Activated CD4-positive, CD25-positive, alpha-beta regulatory T cell (primary cell): ENCODE results near the gene PSME3IP1.
A peak's percentile ranks its signal among the peaks of the same experiment; 100 is the strongest.

Experiments used
- DNase-seq, 4 experiments: peaks; one replicate each; lab custom pipeline; 2025; lab: John Stamatoyannopoulos, UW

PSME3IP1 gene

DNA sequence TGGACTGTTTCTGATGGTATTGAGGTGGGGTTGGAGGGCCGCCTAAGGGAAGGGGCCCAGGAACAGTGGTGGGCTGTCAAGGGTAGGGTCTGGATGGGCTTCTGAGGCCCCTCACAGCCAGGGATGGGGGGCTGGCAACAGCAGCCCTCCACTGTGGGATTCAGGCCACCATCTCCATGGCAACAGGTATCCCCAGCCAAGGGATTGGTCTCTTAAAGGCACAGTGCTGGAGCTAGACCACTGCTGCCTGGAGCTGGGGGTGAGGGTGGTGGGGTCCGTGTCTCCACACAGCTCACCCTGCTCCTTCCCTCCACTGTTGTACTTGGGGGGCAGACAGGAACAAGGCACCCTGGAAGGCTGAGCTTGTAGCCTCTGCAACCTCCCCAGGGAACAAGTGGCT, 41.8 kb downstream of the PSME3IP1 start:
- no peak for DNase-seq

DNA sequence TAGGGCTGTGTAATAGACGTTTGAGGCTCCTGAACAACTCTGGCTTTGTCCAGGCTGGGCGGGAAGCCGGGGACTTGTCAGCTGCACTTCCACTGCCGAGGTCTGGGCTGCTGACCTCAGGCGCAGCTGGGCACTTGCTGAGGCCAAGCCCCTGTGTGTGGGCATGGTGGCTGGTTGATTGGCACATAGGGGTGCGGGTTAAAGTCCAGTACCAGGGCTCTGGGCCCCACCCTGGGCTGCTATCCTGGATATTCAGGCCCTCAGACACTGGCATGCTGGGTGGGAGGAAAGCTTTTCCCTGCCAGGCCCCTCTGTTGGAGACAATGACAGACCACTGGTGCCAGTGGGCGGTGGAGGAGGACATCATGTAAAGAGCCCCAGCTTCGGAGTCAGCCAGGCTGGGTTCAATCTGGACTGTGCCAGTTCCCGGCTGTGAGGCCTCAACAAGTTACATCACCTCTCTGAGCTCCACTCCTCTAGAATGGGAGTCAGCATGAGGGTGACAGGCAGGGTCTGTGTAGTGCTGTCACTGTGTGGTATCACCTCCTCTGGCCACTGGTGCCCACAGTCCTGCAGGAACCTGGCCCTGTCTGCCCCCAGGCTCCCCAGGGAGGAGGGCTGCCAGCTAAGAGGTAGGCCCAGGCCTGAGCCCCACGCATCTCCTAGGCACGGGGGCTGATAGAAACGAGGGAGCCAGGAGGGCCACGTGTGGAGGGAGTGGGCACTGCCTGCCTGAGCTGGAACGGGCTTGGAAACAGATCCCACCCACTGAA, 42.5 kb downstream of the PSME3IP1 start:
- no peak for DNase-seq

DNA sequence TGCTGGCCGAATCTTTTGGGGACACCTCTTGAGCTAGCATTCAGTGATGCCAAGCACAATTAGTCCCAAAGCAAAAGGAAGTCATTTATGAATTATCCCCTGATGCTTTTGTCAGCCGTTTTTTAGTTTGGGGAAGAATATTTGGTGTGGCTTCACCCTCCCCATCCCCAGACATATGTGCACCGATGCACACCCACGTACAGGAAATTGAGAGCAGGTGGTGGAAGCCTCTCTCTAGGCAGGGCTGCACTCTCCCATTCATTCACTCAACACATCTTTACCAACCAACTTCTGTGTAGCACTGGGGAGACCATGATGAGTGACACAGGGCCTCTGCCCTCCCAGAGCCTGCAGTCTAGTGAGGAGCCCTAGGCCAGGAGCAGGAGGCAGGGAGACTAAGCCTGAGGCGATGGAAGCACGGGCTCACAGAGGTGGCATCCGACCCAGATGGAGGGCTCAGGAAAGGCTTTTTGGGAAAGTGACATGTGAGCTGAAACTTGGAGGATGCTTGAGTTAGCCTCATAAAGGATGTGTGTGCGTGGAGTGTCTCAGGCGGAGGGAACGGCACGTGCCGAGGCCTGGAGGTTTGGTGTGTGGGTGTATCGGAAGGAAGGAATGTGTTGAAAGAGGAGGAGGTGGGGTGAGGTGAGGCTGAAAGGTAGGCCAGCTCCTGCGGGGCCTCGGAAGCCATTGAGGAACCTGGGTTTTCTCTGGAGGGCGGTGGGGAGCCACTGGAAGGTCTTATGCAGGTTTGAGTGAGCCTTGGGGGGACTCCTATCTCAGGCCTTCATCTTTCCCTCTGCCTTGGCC, 43.8 kb downstream of the PSME3IP1 start:
- no peak for DNase-seq

DNA sequence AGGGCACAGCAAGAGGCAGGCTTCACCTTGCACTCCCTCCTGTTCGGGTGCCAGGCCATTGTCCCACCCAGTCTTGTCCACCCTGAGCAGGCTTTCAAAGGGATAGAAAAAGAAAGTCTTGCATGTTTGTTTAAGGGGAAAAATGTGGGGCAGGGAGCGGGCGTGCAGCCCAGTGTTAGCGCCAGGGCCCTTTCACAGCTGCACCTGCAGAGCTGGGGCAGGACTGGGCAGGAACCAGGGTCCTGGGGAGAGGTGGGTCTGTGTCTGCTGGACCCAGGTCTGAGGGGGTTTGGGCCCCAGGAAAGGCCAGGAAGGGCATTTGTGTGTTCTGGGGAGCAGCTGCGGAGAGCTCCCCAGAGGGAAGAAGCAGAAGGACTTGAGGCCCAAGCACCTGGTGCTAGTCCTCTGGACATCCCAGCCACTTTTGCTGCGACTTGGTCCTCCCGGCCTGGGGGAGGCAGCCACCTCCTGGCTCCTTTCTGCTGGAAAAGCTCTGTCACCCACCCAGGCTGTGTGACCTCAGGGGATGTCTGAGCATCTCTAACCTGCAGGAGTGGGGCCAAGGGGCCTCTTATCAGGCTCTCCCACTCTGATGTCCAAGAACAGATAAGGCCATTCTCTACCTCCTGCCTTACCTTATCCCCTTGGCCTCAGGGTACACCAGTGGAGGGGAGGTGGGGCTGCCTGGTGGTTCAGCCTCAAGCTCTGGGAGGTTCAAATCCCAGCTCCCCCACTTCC, 44.7 kb downstream of the PSME3IP1 start:
- DNase-seq: no peak

DNA sequence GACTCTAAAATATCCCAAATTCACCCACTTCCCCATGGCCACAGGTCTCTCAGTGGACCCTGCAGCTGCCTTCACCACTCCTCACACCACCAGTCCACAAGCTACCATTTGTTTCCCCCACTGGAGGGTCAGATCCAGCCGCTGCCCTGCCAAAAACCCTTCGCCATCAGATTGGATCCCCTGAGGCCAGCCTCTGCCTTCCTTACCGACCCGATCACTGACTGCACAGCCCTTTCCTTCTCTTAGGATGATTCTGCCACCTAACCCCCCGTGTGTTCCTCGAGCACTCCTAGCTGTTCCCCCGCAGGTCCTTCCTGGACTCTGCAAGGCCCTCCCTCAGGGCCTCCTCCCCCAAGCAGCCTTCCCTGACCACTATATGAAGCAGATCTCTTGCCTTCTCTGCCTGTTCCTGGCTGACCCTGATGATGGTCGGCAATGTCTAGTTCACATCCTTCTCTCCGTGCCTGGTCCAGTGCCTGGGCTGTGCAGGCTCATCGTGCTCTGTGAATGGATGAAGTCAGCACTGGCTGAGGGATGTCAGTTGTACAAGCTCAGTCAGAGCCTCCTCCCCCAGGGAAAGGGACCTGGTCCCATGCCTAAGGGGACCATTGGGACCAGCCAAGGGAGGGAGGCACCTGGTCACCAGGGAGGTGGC, 47.4 kb downstream of the PSME3IP1 start:
- DNase-seq: no peak

DNA sequence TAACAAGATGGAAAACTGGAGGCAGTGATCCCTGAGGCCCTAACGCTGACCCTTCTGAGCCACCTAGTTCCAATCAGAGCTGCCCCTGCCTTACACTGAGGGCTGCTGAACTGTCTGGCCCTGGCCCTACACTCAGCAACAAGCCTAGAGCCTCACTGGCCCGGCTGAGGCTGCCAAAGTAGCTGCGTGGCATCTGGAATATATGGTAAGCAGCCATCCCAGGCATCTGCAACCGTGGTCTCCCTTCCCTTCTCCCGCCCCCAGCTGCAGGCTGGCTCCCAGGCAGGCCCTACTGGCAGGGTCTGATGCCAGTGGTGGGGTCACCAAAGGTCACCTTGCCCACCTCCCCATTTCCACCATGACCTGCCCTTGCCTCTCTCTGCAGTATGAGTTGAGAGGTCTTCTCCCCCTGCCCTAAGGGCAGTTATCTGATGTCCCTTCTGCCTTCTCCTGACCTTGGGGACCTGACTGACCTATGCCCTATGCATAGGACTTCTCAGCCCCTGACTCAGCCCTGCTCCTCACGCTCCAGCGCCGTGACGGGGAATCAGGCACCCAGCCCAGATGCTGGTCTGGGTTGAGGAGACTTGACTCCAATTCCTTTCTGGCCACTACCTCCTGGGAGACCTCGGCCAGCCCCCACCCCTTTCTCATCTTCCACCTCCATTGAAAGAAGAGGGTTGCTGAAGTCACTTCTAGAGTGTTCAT, 48.1 kb downstream of the PSME3IP1 start:
- DNase-seq: no peak

DNA sequence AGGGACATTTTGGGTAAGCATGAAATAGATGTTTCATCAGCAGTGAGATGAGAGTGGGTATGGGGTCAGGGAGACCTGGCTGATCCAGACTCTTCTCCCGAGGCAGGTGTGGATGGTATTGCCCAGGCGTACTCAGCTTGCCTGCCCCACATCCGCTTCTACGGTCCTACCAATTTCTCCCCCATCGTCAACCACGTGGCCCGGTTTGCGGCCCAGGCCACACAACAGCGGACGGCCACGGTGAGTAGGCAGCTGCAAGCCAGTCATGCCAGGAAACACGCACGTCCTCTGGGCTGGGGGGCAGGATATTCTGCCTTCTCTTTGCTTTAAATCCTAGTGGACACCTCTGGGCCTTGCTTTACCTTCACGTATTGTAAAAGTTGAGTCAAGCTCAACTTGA, 48.8 kb downstream of the PSME3IP1 start:
- no peak for DNase-seq

DNA sequence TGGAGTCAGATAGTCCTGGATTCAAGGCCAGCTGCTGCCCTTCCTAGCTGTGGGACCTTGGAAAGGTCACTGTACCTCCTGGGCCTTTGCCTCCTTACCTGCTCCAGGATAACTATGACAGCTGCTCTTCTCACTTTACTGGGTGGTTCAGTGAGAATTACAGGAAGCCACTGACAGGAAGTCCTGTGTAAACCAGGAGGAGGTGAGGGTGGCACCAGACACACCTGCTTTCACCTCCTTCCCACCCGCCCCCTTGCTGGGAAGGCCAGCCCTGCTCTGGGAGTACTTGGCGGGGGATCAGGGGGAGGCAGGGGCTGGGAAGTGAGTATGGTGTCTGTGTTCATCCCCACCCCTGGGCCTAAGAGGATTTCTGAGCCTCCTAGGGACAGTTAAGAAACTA, 50.9 kb downstream of the PSME3IP1 start:
- no peak for DNase-seq

DNA sequence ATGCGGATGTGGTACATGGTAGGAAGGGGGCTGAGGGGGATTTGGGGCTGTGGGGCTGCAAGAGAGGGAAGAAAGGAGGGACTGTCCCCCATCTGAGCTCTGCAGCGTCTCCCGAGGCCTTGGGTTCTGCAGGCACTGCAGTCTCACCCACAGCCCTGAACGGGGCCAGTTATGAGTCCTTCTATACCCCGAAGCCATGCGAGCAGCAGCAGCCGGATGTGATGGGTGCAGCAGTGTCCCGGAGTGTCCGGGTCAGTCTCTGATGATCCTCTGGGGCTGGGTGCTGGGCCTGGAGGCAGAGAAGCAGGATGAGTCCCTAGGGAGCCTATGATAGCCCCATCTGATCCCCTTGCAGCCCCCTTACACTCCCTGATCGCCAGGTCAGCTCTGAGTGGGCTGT, 52.0 kb downstream of the PSME3IP1 start:
- DNase-seq: no peak

DNA sequence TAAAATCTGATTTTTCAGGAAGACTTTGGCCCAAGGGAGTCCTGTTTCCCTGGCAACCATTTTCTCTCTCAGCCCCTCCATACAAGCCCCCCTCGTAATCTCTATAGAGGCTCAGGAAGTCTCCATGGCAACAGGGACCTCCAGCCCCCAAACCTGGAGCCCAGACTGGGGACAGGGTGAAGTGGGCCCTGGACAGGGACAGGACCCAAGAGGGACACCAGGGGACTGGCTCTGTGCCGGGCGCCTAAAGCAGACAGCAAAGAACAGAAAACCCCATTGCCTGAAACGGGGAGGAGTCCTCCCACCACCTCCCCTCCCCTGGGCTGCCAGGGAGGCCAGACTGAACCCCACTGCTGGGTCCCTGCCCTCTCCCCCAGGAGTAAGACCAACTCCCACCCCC, 52.8 kb downstream of the PSME3IP1 start:
- no peak for DNase-seq

DNA sequence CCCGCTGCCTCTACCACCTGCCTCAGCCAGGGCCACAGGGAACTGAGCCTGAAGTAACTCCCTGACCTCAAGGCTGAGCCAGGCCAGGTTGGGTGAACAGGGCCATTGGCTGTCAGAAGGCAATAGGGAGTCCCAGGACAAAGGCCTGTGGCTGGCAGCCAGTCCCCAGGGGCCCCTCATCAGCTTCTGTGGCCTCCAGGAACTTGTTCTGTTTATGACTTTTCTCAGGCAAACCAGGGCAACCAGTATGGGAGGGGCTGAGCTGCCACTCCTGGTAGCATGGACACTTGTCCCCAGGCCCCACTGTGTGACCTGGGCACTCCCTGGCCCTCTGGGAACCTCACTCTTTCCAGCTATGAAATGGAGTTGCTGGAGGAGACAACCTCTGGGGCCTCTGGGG, 53.4 kb downstream of the PSME3IP1 start:
- no peak for DNase-seq

DNA sequence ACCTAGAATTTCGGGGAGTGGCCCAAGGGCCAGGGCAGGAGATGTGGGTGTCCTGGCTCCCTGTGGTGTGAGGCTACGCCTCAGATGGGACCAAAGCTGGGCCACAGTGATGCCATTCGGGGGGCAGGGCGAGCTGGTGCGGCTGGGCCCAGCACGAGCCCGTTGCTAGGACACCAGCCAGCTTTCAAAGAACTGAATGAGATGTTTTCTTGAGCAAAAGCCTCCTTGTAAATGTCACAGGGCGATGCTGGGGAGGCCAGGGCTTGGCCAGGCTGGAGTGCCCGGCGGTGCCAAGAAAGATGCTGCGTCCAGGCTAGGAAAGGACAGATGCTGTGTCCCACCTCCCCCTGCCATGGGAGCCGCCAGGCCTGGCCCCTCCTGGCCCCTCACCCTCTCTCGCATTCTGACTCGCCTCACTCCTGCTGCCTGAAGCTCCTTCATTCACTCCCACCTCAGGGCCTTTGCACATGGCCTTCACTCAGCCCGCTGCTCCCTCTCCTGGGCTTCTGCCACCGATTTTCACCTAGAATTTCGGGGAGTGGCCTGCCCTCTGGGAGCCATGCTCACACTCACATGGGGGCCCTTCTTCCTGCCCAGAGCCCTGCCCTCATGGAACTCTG, 54.4 kb downstream of the PSME3IP1 start:
- DNase-seq: no peak

DNA sequence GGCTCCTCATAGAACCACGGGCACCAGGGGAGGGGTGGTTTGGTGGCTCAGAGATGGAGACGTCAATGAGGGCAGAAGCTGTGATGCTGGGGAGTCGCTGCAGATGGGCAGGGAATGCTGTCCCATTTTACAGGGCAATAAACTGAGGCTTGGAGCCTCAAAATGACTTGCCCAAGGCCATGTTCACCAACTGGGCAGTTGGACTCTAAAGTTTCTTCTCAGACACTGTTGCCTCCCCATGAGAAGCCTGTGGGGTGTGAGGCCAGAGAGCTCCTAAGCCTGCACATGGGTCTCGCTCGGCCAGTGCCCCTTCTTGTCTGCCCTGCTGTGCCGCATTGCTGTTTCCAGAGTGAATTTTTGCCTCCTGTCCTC, 54.9 kb downstream of the PSME3IP1 start:
- DNase-seq: no peak

DNA sequence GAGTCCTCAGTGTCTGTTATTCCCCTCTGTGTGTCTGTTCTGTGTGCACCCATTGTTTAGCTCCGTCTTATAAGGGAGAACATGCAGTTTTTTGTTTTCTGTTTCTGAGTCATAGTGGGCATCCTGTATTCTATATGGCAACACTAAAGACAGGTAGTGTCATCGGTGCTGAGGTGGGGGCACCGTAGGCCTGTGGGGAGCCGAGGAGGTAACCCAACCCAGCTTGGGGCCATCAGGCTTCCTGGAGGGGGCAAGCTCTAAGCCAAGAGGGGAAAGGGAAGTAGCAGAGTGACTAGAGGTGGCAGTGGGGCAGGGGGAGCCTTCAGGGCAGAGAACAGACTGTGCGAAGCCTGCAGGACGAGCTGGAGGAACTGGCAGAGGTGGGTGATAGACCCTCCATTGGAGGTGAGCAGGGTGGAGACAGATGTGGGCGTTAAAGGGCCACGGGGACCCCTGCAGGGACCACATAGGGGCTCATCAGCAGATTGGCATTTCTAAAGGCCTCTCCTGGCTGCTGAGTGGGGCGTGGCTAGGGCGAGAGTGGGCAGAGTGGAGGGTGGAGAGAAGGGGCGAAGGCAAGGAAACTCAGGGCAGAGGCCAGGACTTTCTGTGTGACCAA, 57.0 kb downstream of the PSME3IP1 start:
- DNase-seq: peak in 2 of 4 experiments; percentile 36 to 44

DNA sequence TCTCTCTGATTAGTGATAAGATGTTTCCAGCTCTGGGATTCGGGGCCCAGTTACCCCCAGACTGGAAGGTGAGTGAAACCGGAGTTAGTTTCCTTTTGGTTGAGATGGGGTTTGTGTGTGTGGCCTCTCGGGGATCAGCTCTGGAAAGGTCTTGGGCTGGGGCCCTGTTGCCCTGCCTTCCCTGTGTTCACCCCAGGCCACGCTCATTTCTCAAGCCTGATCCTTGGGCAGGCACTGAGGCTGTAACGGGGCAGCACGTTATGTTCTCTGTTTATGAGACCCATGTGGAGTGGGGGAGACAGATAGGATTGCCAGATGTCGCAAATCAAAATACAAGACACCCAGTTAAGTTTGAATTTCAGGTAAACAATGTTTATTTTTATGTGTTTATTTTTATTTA, 58.0 kb downstream of the PSME3IP1 start:
- no peak for DNase-seq

DNA sequence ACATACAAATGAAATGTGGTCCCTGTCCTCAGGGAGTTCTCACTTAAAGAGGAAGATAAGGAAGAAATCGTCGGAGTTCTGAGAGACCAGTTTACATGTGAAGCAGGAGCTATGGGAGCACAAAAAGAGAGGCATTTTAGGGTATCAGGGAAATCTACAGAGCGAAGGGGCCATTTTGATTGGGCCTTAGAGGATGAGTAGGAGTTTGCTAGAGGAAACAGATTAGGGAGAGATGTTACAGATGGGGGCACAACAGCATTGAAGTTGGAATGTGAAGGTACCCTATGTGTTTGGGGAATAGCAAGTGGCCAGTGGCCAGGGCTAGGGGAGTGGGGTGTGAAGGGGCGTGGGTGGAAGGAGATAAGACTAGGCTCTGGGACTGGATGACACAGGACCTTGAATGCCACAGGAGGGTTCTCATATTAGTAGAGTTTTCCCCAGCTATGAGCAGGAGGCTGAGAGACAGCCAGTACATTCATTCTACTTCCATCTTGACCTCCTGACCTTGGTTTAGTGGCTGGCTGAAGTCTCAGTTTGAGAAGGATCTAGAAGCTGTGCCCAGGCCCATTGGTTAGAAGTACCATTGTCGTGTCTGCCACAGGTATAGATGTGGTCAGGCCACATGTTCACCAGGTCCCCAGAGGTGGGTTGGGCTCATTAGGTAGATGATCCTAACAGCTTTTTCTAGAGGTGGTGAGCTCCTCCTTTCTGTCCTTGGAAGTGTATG, 58.6 kb downstream of the PSME3IP1 start:
- DNase-seq: no peak

DNA sequence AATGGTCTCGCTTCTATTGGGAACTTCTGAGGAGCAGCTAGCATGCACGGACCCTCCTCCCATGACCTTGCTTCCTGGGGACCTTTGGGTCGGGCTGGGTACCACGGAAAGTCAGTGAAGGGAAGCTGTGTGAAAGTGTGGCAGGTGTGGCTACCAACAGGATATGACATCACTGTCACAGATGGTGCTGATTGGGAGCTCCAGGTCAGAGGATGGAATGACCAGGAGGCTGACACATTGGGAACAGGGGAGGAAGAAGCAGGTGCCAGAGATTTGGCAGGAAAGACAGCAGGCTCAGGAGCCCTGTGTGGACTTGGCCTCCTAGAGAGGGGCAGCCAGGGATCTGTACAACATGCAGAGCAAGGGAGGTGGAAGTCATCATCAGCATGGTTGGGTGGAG, 59.4 kb downstream of the PSME3IP1 start:
- DNase-seq: no peak

DNA sequence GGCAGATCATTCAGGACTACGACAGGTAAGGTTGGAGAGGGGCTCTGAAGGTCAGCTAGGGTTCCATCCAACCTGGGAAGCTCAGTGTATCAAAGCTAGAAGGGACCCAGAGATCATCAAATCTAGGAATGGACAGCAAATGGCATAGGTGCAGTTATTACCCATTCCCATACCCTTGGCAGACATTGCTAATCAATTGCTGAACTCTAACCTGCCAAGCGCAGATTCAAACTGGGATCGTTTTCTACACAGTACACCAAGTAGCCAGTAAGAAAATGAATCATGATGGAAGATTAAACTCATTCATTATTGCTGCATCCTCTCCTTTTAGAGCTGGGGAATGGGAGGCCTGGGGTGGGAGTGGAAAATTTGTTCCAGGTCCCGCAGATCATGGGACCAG, 59.9 kb downstream of the PSME3IP1 start:
- DNase-seq: no peak

DNA sequence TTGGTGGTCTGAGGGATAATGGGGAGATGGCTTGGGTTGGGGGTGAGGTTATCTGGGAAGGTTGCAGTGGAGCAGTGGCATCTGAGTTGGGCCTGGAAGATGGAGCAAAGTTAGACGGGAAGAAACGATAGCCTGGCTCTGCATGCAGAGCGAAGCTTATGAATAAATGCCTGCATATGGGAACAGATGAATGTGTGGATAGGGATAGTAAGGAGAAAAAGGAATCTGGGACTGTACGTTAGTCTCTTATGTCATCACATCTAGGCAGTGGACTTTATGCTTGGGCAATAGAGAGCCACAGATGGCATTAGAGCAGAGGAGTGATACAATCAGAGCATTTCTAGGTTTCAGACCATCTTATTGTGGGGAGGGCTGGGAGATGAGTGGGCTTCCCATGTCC, 60.5 kb downstream of the PSME3IP1 start:
- no peak for DNase-seq
